CD4-positive, alpha-beta T cell treated with Interleukin-17A for 1 hour (primary cell): ENCODE data around the gene STPG3.

Source experiments
- DNase-seq: peaks from one replicate; pipeline ENCODE4 v3.0.0-alpha.2; 2020

STPG3 gene

GRCh38 chr9:137251194-137251461 lies at the start of gene STPG3:
Gene STPG3 (plus strand): TSS chr9:137251286. CDS start chr9:137251287, 1 bp downstream.
- DNase-seq = no peak

DNA sequence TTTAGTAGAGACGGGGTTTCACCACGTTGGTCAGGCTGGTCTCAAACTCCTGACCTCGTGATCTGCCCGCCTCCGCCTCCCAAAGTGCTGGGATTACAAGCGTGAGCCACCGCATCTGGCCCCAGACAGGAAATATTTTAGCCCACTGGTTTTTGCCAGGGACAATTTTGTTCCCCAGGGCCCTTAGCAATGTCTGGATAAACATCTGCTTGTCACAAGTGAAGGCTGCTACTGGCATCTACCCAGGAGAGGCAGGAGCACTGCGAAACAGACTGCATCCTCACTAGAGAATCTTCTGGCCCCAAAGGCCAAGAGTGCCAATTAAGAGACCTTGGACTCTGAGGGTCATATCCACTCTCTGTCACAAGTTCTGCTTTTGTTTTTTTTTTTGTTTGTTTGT lies 48.1 kb upstream of the STPG3 start:
- no peak for DNase-seq

- no peak for DNase-seq
These were observed 46.4 kb upstream of the STPG3 start for GRCh38 chr9:137204731-137205125.

DNA sequence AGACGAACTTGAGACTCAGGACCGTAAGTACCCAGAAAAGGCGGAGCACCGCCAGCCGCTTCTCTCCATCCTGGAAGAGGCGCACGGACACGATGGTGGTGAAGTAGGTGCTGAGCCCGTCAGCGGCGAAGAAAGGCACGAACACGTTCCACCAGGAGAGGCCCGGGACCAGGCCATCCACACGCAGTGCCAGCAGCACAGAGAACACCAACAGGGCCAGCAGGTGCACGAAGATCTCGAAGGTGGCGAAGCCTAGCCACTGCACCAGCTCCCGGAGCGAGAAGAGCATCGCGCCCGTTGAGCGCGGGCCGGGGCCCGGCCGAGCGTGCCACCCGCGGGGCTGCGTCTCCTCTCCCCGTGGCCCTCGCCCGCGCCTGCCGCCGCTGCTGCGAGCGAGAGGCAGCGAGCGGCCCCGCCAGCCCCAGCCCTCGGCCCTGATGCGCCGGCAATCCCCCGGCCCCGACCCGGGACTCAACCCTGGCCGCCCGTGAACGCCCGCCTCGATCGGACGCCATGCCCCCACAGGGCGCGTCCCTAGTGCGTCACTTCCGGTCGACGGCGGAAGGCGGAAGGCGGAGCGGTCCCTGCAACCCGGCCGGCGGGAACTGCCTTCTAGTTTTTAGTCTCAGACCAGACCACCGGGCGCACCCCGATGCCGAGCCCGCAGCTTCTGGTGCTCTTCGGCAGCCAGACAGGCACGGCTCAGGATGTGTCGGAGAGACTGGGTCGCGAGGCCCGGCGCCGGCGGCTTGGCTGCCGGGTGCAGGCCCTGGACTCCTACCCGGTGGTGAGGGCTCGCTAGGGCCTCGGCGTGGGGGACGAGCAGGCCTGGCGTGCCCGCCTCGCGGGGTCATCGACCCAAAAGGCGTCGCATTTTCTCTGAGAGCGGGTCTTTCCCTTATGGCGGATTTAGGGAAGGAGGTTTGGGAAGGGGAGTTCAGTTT lies 45.7 kb upstream of the STPG3 start, which contains the start of the genes NDOR1 and TMEM203:
Gene NDOR1 (plus strand): TSS at position 575 of the 944 bp plus-strand sequence. CDS start 78 bp downstream, at position 653.
Gene TMEM203 (minus strand): TSS at position 523 of the 944 bp plus-strand sequence. CDS start 234 bp downstream, at position 289.
- DNase-seq = peak; percentile 91

DNA sequence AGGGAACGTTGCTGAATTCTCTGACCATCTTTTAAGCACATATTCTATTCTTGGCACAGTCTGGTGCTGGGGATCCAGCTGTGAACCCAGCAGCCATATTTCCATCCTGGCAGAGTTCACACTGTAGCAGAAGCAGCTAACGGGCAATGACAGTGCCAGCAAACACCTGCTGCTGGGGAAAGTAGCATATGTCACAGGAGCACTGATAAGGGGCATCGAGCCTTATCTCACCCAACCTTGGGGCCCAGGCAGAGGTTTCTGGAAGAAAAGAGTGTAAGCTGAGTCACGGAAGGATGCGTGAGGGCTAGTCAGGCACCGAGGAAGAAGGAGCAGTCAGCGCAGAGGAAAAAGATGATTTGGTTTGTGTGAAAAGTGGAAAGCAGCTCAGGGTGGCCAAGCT lies 44.5 kb upstream of the STPG3 start:
- no peak for DNase-seq

GRCh38 chr9:137211532-137211931 lies 39.6 kb upstream of the STPG3 start:
- no peak for DNase-seq

DNA sequence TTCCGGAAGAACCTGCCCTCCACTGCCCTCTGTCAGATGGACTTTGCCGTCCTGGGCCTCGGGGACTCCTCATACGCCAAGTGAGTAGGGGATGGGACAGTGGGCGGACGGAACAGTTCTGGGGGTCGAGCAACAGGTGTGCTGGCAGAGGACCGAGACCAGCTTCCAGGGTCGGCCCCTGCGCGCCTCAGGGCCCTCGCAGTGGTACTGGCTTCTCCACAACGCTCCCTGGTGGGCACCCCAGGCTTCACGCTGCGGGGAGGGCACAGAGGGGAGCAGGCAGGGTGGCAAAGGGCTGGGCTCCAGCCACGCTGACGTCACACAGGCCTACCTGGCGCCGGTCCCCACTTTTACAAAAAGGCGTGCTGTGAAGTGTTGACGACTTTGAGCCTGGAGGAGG lies 38.6 kb upstream of the STPG3 start:
- DNase-seq = no peak

DNA sequence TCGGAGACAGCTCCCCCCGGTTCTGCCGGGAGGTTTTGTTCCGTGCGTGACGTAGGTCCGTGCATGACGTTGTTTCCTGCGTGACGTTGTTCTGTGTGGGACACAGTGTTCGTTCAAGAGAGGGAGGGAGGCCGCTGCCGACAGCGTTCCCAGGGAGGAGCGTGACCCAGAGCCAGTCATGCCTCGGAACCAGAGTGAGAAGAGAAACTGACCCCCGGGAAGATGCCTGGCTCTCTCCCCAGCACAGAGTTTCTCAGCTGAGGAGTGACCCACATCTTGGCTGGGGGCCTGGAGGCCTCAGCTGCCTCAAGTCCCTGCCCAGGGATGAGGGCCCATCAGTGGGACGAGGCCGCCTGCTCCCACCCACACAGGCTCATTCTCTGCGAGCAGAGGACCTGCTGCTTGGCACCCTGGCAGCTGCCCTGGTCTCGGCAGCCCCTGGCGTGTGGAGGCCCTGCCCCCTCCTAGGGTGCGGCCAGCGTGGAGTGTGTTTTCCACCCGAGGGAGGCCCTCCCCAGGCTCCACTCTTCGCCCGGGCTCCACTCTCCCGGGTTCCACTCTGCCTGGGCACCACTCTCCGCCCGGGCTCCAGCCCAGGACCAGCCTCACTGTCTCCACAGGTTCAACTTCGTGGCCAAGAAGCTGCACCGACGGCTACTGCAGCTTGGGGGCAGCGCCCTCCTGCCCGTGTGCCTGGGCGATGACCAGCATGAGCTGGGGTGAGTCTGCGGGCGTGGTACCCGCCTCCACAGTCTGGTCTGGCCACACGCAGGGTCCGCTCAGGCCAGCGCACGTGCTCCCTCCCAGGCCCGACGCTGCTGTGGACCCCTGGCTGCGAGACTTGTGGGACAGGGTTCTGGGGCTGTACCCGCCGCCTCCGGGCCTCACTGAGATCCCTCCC lies 37.7 kb upstream of the STPG3 start:
- no peak for DNase-seq

GRCh38 chr9:137214620-137215019 lies 36.5 kb upstream of the STPG3 start:
- no peak for DNase-seq

GRCh38 chr9:137215196-137215986 lies 35.7 kb upstream of the STPG3 start:
- no peak for DNase-seq

DNA sequence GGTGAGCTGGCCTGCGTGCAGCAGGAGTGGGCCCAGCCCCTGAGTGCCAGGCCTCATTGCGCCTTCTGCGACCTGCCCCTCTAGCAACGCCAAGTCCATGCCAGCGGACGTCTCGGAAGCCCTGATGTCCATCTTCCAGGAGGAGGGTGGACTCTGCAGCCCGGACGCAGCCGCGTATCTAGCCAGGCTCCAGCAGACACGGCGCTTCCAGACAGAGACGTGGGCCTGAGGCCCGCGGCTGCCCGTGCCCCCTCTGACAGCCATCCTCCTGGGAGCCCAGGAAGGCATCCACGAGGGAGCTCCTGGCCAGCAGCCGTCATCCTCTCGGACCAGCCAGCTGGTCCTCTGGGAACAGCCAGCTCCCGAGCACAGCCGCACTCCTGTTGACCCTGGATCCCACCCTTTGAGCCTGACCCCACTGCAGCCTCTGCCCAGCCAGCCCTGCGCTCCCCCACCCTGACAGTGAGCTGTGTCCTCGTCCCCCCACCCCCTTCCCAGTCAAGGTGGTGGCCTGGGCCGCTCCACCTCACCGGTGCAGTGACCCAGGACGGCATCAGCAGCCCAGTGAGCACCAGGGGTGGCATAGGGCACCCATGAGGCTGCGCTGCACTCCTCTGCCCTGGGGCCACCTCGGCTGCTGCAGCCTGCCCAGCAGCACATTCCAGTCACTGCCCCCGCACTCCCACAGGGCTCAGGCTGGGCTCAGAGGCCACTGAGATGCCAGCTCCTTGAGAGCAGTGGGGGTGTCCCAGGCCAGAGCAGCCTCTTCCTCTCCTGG lies 34.7 kb upstream of the STPG3 start:
- no peak for DNase-seq

GRCh38 chr9:137217276-137218211 lies 33.5 kb upstream of the STPG3 start:
- DNase-seq = no peak

- no peak for DNase-seq
These were observed 32.8 kb upstream of the STPG3 start for GRCh38 chr9:137218212-137218753.

GRCh38 chr9:137218754-137219271 lies 32.3 kb upstream of the STPG3 start:
- no peak for DNase-seq

- DNase-seq = no peak
These were observed 31.2 kb upstream of the STPG3 start for GRCh38 chr9:137219757-137220316.

DNA sequence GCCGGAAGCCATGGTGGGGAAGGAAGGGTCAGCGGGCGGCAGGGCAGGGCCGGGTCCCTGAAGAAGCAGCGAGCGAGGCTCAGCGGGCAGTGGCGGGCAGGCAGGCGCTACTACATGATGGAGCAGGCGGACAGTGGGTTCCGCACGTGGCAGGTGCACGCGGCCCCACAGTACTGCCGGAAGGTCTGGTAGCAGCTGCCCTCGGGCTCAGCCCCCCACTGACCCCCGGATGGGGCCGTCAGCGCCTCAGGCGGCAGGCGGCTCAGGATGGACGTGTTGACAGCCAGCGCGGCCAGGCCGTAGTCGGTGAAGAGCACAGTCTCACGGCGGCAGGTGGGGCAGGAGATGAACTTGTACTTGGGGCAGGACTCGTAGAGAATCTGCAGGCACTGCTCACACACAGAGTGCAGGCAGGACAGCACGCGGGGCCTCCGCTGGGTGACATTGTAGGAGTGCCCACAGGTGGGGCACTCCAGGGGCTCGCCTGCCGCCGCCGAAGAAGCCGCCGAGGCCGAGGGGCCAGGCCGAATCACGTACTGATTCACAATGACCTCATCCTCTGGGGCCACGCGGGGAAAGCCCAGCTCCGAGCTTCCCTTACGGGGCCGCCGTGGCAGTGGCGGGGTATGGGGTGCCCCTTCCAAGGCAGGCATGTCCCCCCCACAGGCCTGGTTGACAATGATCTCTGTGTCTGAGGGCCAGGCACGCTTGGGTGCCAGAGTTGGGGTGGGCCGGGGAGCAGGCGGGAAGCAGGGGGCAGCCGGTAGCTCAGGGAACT lies 30.6 kb upstream of the STPG3 start:
- DNase-seq = no peak

- no peak for DNase-seq
These were observed 30.0 kb upstream of the STPG3 start for GRCh38 chr9:137221095-137221505.

GRCh38 chr9:137221506-137222111 lies 29.5 kb upstream of the STPG3 start:
- peak; percentile 19 for DNase-seq
